Liver (tissue), 9 donors: ENCODE results near the gene ARAP3. TPM values are rescaled to one million over a fixed set of nuclear protein-coding genes. Genes with fewer than 3 reads are reported as not detected.

ENCODE experiments used
- DNase-seq: peaks from one replicate; pipeline ENCODE4 v3.0.0-alpha.2; 2017; ENCODE audit warnings: low spot score
- H3K27ac ChIP-seq, 2 donors: one replicate each; pipeline ENCODE4 v1.7.0; 2013; ENCODE audit warnings: inconsistent platforms in 2 of 2, low read length in 2 of 2, control low read depth in 1 of 2, low read depth in 1 of 2, mild to moderate bottlenecking in 1 of 2
- H3K27me3 ChIP-seq, 4 donors: one replicate each; pipeline versions ENCODE4 v1.6.1 to v1.7.0; 2013; ENCODE audit warnings: low read length in 3 of 4, inconsistent platforms in 1 of 4, mild to moderate bottlenecking in 1 of 4, moderate library complexity in 1 of 4; ENCODE audit not compliant: control insufficient read depth in 4 of 4, insufficient read depth in 4 of 4
- H3K36me3 ChIP-seq, 4 donors: one replicate each; pipeline versions ENCODE4 v1.6.1 to v1.7.0; 2013; ENCODE audit warnings: low read length in 3 of 4, mild to moderate bottlenecking in 3 of 4, low read depth in 1 of 4, moderate library complexity in 1 of 4; ENCODE audit not compliant: control insufficient read depth in 4 of 4, insufficient read depth in 3 of 4
- H3K4me1 ChIP-seq, 4 donors: one replicate each; pipeline versions ENCODE4 v1.6.1 to v1.7.0; 2013; ENCODE audit warnings: low read length in 3 of 4, mild to moderate bottlenecking in 3 of 4, moderate library complexity in 1 of 4; ENCODE audit not compliant: control insufficient read depth in 4 of 4, insufficient read depth in 4 of 4
- H3K4me3 ChIP-seq, 3 donors: one replicate each; pipeline versions ENCODE4 v1.6.1 to v1.7.0; 2013; ENCODE audit warnings: low read length in 3 of 3, control low read depth in 1 of 3, low read depth in 1 of 3, mild to moderate bottlenecking in 1 of 3
- H3K9ac ChIP-seq, 2 donors: one replicate each; pipeline ENCODE4 v1.7.0; 2013; ENCODE audit warnings: low read length in 2 of 2, mild to moderate bottlenecking in 2 of 2, moderate library complexity in 2 of 2, control low read depth in 1 of 2, low read depth in 1 of 2
- H3K9me3 ChIP-seq, 4 donors: one replicate each; pipeline versions ENCODE4 v1.6.1 to v1.7.0; 2013; ENCODE audit warnings: low read length in 3 of 4; ENCODE audit not compliant: control insufficient read depth in 4 of 4
- ATF3 ChIP-seq: IDR thresholded peaks from 2 replicates; pipeline ENCODE4 v1.6.1; 2016; ENCODE audit warnings: antibody characterized with exemption
- GABPA ChIP-seq, 2 donors: IDR thresholded peaks in 1 of 2; conservative IDR thresholded peaks in 1 of 2; 2 replicates each; pipeline ENCODE4 v1.6.1; 2016; ENCODE audit warnings: antibody characterized with exemption in 2 of 2, mild to moderate bottlenecking in 1 of 2, moderate library complexity in 1 of 2
- HNF4A ChIP-seq, 2 donors: conservative IDR thresholded peaks; 2 replicates each; pipeline ENCODE4 v1.6.1; 2016; ENCODE audit warnings: antibody characterized with exemption in 2 of 2, mild to moderate bottlenecking in 2 of 2
- HNF4G ChIP-seq: IDR thresholded peaks from 2 replicates; pipeline ENCODE4 v1.6.1; 2016; ENCODE audit warnings: antibody characterized with exemption
- MAX ChIP-seq: IDR thresholded peaks from 2 replicates; pipeline ENCODE4 v1.6.1; 2016; ENCODE audit warnings: antibody characterized with exemption
- NR2F2 ChIP-seq: IDR thresholded peaks from 2 replicates; pipeline ENCODE4 v1.6.1; 2016; ENCODE audit warnings: antibody characterized with exemption
- RAD21 ChIP-seq, 2 donors: IDR thresholded peaks; 2 replicates each; pipeline ENCODE4 v1.6.1; 2016; ENCODE audit warnings: antibody characterized with exemption in 2 of 2, mild to moderate bottlenecking in 2 of 2
- REST ChIP-seq: IDR thresholded peaks from 2 replicates; pipeline ENCODE4 v1.6.1; 2016; ENCODE audit warnings: antibody characterized with exemption, mild to moderate bottlenecking
- RXRA ChIP-seq, 2 donors: IDR thresholded peaks; 2 replicates each; pipeline ENCODE4 v1.6.1; 2017 to 2018; ENCODE audit warnings: antibody characterized with exemption in 2 of 2, mild to moderate bottlenecking in 1 of 2
- SP1 ChIP-seq: IDR thresholded peaks from 2 replicates; pipeline ENCODE4 v1.6.1; 2018; ENCODE audit warnings: antibody characterized with exemption, mild to moderate bottlenecking
- YY1 ChIP-seq: IDR thresholded peaks from 2 replicates; pipeline ENCODE4 v1.6.1; 2016; ENCODE audit warnings: antibody characterized with exemption, mild to moderate bottlenecking
- ZBTB33 ChIP-seq: IDR thresholded peaks from 2 replicates; pipeline ENCODE4 v1.6.1; 2016; ENCODE audit warnings: antibody characterized with exemption
- WGBS: extraction: QIAGEN DNeasy Blood & Tissue Kit; methylation state at CpG from one replicate; pipeline ENCODE4 v1.1.7; 2013; 5-methylcytosine and 5-hydroxymethylcytosine counted together
- polyA plus RNA-seq, 2 donors: library from polyadenylated mRNA; stranded (reverse) in 1 of 2; unstranded in 1 of 2; fragments of 200-250 nt in 1 of 2; fragments of >200 nt in 1 of 2; fragmentation: Nextera tagmentation in 1 of 2; extraction: Ambion mirVana in 1 of 2; gene quantifications; one replicate each; pipeline versions ENCODE4 v1.2.1 to v1.2.3, GENCODE V29; 2013 to 2015
- total RNA-seq, 2 donors: library from RNA; depleted of rRNA; stranded (reverse); fragments of >200 nt; gene quantifications; one replicate each; pipeline ENCODE4 v1.2.3, GENCODE V29; 2014
- donor health status: healthy.
- donor health status: healthy.
- donor health status: healthy.
- donor health status: healthy.
- donor health status: healthy.

ARAP3 gene
- total and polyA plus RNA-seq, 4 donors = 1.6 to 4.7 (median 2.1) TPM

- Histone ChIP-seq H3K36me3 (peaks cover 3 to 16% (median 14%) of the 10 kb centered on the region in 4 donors), H3K9me3 (no peaks in the 10 kb centered on the region), H3K4me3 (peak overlapping the region; percentile 80 to 88 (median 83)), H3K27ac (peak overlapping the region; percentile 85 to 95), H3K4me1 (peaks cover 2 to 47% (median 40%) of the 10 kb centered on the region in 4 donors), H3K9ac (peak overlapping the region; percentile 52 to 97), H3K27me3 (no peaks in the 10 kb centered on the region)
- TF ChIP-seq RAD21 (IDR thresholded peaks at IDR 0.05) (no peak), ZBTB33 (no peak), HNF4A (conservative IDR thresholded peaks at IDR 0.05) (no peak), ATF3 (no peak), HNF4G (no peak)
- 2% methylated on average over 9 of the region's 9 CpGs for WGBS
- no peak for DNase-seq
These were observed 64.4 kb downstream of the ARAP3 start for GRCh38 chr5:141617682-141618029.

GRCh38 chr5:141617128-141617527 is 64.9 kb downstream of the ARAP3 start:
- Histone ChIP-seq H3K9me3 (no peaks in the 10 kb centered on the region), H3K9ac (peak overlapping the region in 1 of 2 donors; percentile 97), H3K4me3 (peak overlapping the region; percentile 80 to 88 (median 83)), H3K27ac (peak overlapping the region; percentile 85 to 95), H3K27me3 (no peaks in the 10 kb centered on the region), H3K36me3 (peaks cover 1 to 15% (median 13%) of the 10 kb centered on the region in 4 donors), H3K4me1 (peaks cover 2 to 52% (median 43%) of the 10 kb centered on the region in 4 donors)
- WGBS = 12% methylated on average over 2 of the region's 2 CpGs
- no peak for DNase-seq
- TF ChIP-seq NR2F2 = no peak
- no peak for TF ChIP-seq HNF4A (conservative IDR thresholded peaks at IDR 0.05)
- no peak for TF ChIP-seq REST
- no peak for TF ChIP-seq YY1

- WGBS = 46% methylated on average over 9 of the region's 9 CpGs
- H3K27me3 ChIP-seq = no peaks in the 10 kb centered on the region
- H3K36me3 ChIP-seq = peaks cover 0 to 6% (median 3%) of the 10 kb centered on the region in 4 donors
- H3K9me3 ChIP-seq = no peaks in the 10 kb centered on the region
- H3K27ac ChIP-seq = peak overlapping the region; percentile 19 to 85
- peak overlapping the region; percentile 70 to 88 (median 80) for H3K4me3 ChIP-seq
- no peak for TF ChIP-seq SP1
- no peak for TF ChIP-seq MAX
- TF ChIP-seq REST = no peak
- TF ChIP-seq GABPA (IDR thresholded peaks at IDR 0.05 in 1 of 2, conservative IDR thresholded peaks at IDR 0.05 in 1 of 2) = no peak
- no peak for TF ChIP-seq ATF3
- TF ChIP-seq YY1 = no peak
- no peak for TF ChIP-seq RXRA (IDR thresholded peaks at IDR 0.05)
- no peak for TF ChIP-seq RAD21 (IDR thresholded peaks at IDR 0.05)
- TF ChIP-seq NR2F2 = no peak
- peak overlapping the region in 1 of 2 donors; percentile 69 for H3K9ac ChIP-seq
- DNase-seq = no peak
- H3K4me1 ChIP-seq = peaks cover 4 to 60% (median 45%) of the 10 kb centered on the region in 4 donors
These were observed 65.9 kb downstream of the ARAP3 start for GRCh38 chr5:141615991-141616720.
